ENCODE results near the gene ATP6V1G2.

ATP6V1G2 gene

GRCh38 chr6:31529329-31530150 lies 16.9 kb downstream of the ATP6V1G2 start:
- TF ChIP-seq CTCF (IDR thresholded peaks at IDR 0.05; ENCODE audit: extremely low read depth, insufficient read depth, missing control alignments), result no peak
- in situ Hi-C loops (cut with MboI; ENCODE audit: low pct_unique_long_range_greater_than_20kb, low sequenced_read_pairs, unreplicated experiment), result no loop called here
- DNase-seq (ENCODE audit: low spot score), result no peak

GRCh38 chr6:31528821-31529328 lies 17.5 kb downstream of the ATP6V1G2 start, which contains the start of gene MCCD1:
MCCD1 (plus strand) TSS chr6:31528962; CDS start chr6:31529015, 53 bp downstream.
- in situ Hi-C loops (cut with MboI; ENCODE audit: low pct_unique_long_range_greater_than_20kb, low sequenced_read_pairs, unreplicated experiment), result no loop called here
- TF ChIP-seq CTCF (IDR thresholded peaks at IDR 0.05; ENCODE audit: extremely low read depth, insufficient read depth, missing control alignments), result no peak
- no peak for DNase-seq (ENCODE audit: low spot score)

GRCh38 chr6:31528307-31528777 lies 18.1 kb downstream of the ATP6V1G2 start:
- TF ChIP-seq CTCF (IDR thresholded peaks at IDR 0.05; ENCODE audit: extremely low read depth, insufficient read depth, missing control alignments), result no peak
- in situ Hi-C loops (cut with MboI; ENCODE audit: low pct_unique_long_range_greater_than_20kb, low sequenced_read_pairs, unreplicated experiment), result no loop called here
- no peak for DNase-seq (ENCODE audit: low spot score)

- TF ChIP-seq CTCF (IDR thresholded peaks at IDR 0.05; ENCODE audit: extremely low read depth, insufficient read depth, missing control alignments), result no peak
- in situ Hi-C loops (cut with MboI; ENCODE audit: low pct_unique_long_range_greater_than_20kb, low sequenced_read_pairs, unreplicated experiment), result no loop called here
- DNase-seq (ENCODE audit: low spot score), result no peak
Measured at GRCh38 chr6:31525932-31526591, 20.3 kb downstream of the ATP6V1G2 start.

- DNase-seq (ENCODE audit: low spot score), result no peak
- TF ChIP-seq CTCF (IDR thresholded peaks at IDR 0.05; ENCODE audit: extremely low read depth, insufficient read depth, missing control alignments), result no peak
- in situ Hi-C loops (cut with MboI; ENCODE audit: low pct_unique_long_range_greater_than_20kb, low sequenced_read_pairs, unreplicated experiment), result no loop called here
Measured at GRCh38 chr6:31525553-31525931, 20.9 kb downstream of the ATP6V1G2 start.

GRCh38 chr6:31521835-31522234 lies 24.6 kb downstream of the ATP6V1G2 start:
- in situ Hi-C loops (cut with MboI; ENCODE audit: low pct_unique_long_range_greater_than_20kb, low sequenced_read_pairs, unreplicated experiment), result no loop called here
- DNase-seq (ENCODE audit: low spot score), result no peak

More at GRCh38 chr6:31521835-31522234, 24.6 kb downstream of the ATP6V1G2 start:
- TF ChIP-seq CTCF (IDR thresholded peaks at IDR 0.05; ENCODE audit: extremely low read depth, insufficient read depth, missing control alignments), result no peak

Measured in GM13977 (cell line).